Right lobe of liver (tissue), 4 donors: ENCODE measurements around the gene TOB2.

Experiments
- CTCF ChIP-seq, 4 donors: fragments of 200-600 bp in 3 of 4; fragments of 450-650 bp in 1 of 4; IDR thresholded peaks; one replicate each; pipeline versions ENCODE4 v1.5.1 to v1.8.0; 2016 to 2022; ENCODE audit warnings: antibody characterized with exemption in 4 of 4, mild to moderate bottlenecking in 2 of 4
- POLR2A ChIP-seq: fragments of 450-650 bp; IDR thresholded peaks from one replicate; pipeline ENCODE4 v1.6.1; 2017; ENCODE audit warnings: antibody characterized with exemption, mild to moderate bottlenecking
- donor health status: DM: no; HTN: no; CAD: no.
- donor health status: DM: no; HTN: no; CAD: no.
- donor health status: DM: no; HTN: yes; CAD: no.

GRCh38 chr22:41478473-41478872, 31.9 kb upstream of the TOB2 start:
- TF ChIP-seq CTCF (IDR thresholded peaks at IDR 0.05) (no peak), POLR2A (no peak)
